ENCODE results near the gene PELI2.
"Not testable (repeated sequence)": the region's sequence is repeated elsewhere in the genome, so short reads cannot be mapped to it uniquely, and the experiment has no call there.

The PELI2 gene

DNA sequence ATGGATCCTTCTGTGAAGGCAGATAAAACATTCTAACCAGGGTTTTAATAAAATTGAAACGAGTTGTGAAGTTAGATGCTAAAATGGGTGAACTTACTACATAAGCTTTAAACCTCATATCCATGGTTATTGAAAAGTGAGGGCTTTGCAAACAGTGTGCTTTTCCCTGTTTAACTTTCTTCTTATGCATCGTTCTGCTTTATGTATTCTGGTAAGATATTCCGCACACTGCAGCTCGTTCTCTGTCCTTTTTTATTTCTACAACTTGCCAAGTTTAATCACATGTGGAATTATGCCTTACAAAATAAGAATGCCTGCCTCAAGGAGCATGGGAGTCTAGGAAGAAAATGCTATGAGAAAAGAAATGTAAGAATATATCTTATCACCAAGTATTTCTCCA, 30.9 kb downstream of the PELI2 start:
- Histone ChIP-seq H3K27me3 (ENCODE audit: control insufficient read depth, insufficient read depth, low read length) (no peaks in the 10 kb centered on the region), H3K9ac (ENCODE audit: low read length) (no peak overlapping the region), H3K4me3 (ENCODE audit: low read length) (no peak overlapping the region), H3K9me3 (ENCODE audit: control insufficient read depth, low read length) (no peaks in the 10 kb centered on the region), H3K36me3 (ENCODE audit: control insufficient read depth, insufficient read depth, low read length) (no peaks in the 10 kb centered on the region), H3K4me1 (ENCODE audit: control insufficient read depth, insufficient read depth, low read length) (peaks cover 14% of the 10 kb centered on the region)

DNA sequence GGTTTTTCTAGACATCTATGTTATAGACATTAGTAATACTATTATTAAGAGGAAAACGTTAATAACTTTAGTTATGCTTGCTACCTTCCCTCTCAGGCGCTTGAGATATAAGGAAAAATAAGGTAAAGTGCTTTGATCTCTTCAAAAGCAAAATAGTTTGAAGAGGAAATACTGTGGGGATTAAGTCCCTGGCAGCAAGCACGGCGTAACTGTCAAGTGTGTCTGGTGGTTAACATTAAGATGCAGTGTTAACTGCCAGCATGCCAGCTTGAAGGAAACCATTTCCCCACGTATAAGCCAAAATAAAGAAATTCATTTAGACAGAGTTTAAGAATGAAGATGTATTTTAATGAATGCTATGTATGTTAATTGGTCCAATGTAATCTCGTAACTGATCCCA, 31.8 kb downstream of the PELI2 start:
- no peak overlapping the region for H3K4me3 ChIP-seq (ENCODE audit: low read length)
- peaks cover 14% of the 10 kb centered on the region for H3K4me1 ChIP-seq (ENCODE audit: control insufficient read depth, insufficient read depth, low read length)
- H3K36me3 ChIP-seq (ENCODE audit: control insufficient read depth, insufficient read depth, low read length), result no peaks in the 10 kb centered on the region
- H3K27me3 ChIP-seq (ENCODE audit: control insufficient read depth, insufficient read depth, low read length), result no peaks in the 10 kb centered on the region
- H3K9me3 ChIP-seq (ENCODE audit: control insufficient read depth, low read length), result no peaks in the 10 kb centered on the region
- no peak overlapping the region for H3K9ac ChIP-seq (ENCODE audit: low read length)

- Histone ChIP-seq H3K4me1 (ENCODE audit: control insufficient read depth, insufficient read depth, low read length) (peaks cover 14% of the 10 kb centered on the region), H3K9ac (ENCODE audit: low read length) (no peak overlapping the region), H3K36me3 (ENCODE audit: control insufficient read depth, insufficient read depth, low read length) (no peaks in the 10 kb centered on the region), H3K9me3 (ENCODE audit: control insufficient read depth, low read length) (no peaks in the 10 kb centered on the region), H3K4me3 (ENCODE audit: low read length) (no peak overlapping the region), H3K27me3 (ENCODE audit: control insufficient read depth, insufficient read depth, low read length) (no peaks in the 10 kb centered on the region)
Observed at GRCh38 chr14:56150645-56151345, 32.6 kb downstream of the PELI2 start.

- H3K9me3 ChIP-seq (ENCODE audit: control insufficient read depth, low read length), result no peaks in the 10 kb centered on the region
- H3K4me3 ChIP-seq (ENCODE audit: low read length), result no peak overlapping the region
- peaks cover 14% of the 10 kb centered on the region for H3K4me1 ChIP-seq (ENCODE audit: control insufficient read depth, insufficient read depth, low read length)
- H3K27me3 ChIP-seq (ENCODE audit: control insufficient read depth, insufficient read depth, low read length), result no peaks in the 10 kb centered on the region
- no peak overlapping the region for H3K9ac ChIP-seq (ENCODE audit: low read length)
- no peaks in the 10 kb centered on the region for H3K36me3 ChIP-seq (ENCODE audit: control insufficient read depth, insufficient read depth, low read length)
Observed at GRCh38 chr14:56152221-56152620, 34.0 kb downstream of the PELI2 start.

DNA sequence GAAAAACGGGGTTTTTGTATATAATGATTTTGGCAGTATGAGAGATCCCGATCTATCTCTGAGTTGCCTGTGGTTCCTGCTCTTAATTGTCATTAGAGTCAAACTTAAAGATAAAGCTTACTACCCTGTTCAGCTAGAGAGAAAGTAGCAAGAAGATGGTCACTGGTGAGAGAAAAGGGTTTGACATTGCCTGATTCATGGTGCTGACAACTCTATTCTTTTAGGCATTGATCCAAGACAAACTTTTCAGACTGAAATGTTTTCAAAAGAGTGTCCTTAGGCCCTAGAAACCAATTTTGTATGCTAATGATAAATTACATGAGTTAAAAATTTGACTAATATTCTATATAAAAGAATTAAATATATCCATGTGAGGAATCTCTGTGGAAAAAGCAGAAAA, 35.1 kb downstream of the PELI2 start:
- H3K9me3 ChIP-seq (ENCODE audit: control insufficient read depth, low read length), result no peaks in the 10 kb centered on the region
- H3K27me3 ChIP-seq (ENCODE audit: control insufficient read depth, insufficient read depth, low read length), result no peaks in the 10 kb centered on the region
- no peak overlapping the region for H3K9ac ChIP-seq (ENCODE audit: low read length)
- no peak overlapping the region for H3K4me3 ChIP-seq (ENCODE audit: low read length)
- peaks cover 5% of the 10 kb centered on the region for H3K4me1 ChIP-seq (ENCODE audit: control insufficient read depth, insufficient read depth, low read length)
- no peaks in the 10 kb centered on the region for H3K36me3 ChIP-seq (ENCODE audit: control insufficient read depth, insufficient read depth, low read length)

GRCh38 chr14:56154321-56154720, 36.1 kb downstream of the PELI2 start:
- Histone ChIP-seq H3K9ac (ENCODE audit: low read length) (no peak overlapping the region), H3K4me3 (ENCODE audit: low read length) (no peak overlapping the region)

GRCh38 chr14:56156096-56156495, 37.9 kb downstream of the PELI2 start:
- Histone ChIP-seq H3K9ac (ENCODE audit: low read length) (no peak overlapping the region), H3K36me3 (ENCODE audit: control insufficient read depth, insufficient read depth, low read length) (no peaks in the 10 kb centered on the region), H3K4me3 (ENCODE audit: low read length) (no peak overlapping the region), H3K9me3 (ENCODE audit: control insufficient read depth, low read length) (no peaks in the 10 kb centered on the region), H3K4me1 (ENCODE audit: control insufficient read depth, insufficient read depth, low read length) (peaks cover 8% of the 10 kb centered on the region), H3K27me3 (ENCODE audit: control insufficient read depth, insufficient read depth, low read length) (no peaks in the 10 kb centered on the region)

More at GRCh38 chr14:56154321-56154720, 36.1 kb downstream of the PELI2 start:
- Histone ChIP-seq H3K4me1 (ENCODE audit: control insufficient read depth, insufficient read depth, low read length) (no peaks in the 10 kb centered on the region), H3K9me3 (ENCODE audit: control insufficient read depth, low read length) (no peaks in the 10 kb centered on the region), H3K27me3 (ENCODE audit: control insufficient read depth, insufficient read depth, low read length) (no peaks in the 10 kb centered on the region), H3K36me3 (ENCODE audit: control insufficient read depth, insufficient read depth, low read length) (no peaks in the 10 kb centered on the region)

DNA sequence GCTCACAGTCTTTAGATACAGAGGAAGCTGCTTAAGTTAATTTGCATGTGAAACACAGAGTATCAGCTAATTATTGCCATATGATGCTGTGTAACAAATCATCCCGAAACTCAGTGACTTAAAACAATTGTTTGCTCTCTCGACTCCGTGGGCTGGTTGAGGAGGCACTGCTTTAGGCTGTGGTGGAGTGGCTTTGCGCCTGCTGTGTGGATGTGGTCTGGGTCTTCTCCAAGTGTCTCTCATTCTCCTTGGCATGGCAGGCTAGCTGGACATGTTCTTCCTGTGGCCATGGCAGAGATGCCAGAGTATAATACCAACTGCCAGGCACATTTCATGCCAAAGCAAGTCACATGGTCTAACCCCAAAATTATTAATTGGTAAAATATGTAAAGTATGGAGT, 40.9 kb downstream of the PELI2 start:
- Histone ChIP-seq H3K36me3 (ENCODE audit: control insufficient read depth, insufficient read depth, low read length) (no peaks in the 10 kb centered on the region), H3K4me1 (ENCODE audit: control insufficient read depth, insufficient read depth, low read length) (peaks cover 8% of the 10 kb centered on the region), H3K27me3 (ENCODE audit: control insufficient read depth, insufficient read depth, low read length) (no peaks in the 10 kb centered on the region), H3K9me3 (ENCODE audit: control insufficient read depth, low read length) (no peaks in the 10 kb centered on the region), H3K9ac (ENCODE audit: low read length) (no peak overlapping the region), H3K4me3 (ENCODE audit: low read length) (no peak overlapping the region)

GRCh38 chr14:56160088-56160487, 41.9 kb downstream of the PELI2 start:
- no peaks in the 10 kb centered on the region for H3K27me3 ChIP-seq (ENCODE audit: control insufficient read depth, insufficient read depth, low read length)
- no peak overlapping the region for H3K9ac ChIP-seq (ENCODE audit: low read length)
- peaks cover 8% of the 10 kb centered on the region for H3K4me1 ChIP-seq (ENCODE audit: control insufficient read depth, insufficient read depth, low read length)
- no peaks in the 10 kb centered on the region for H3K36me3 ChIP-seq (ENCODE audit: control insufficient read depth, insufficient read depth, low read length)
- no peak overlapping the region for H3K4me3 ChIP-seq (ENCODE audit: low read length)
- H3K9me3 ChIP-seq (ENCODE audit: control insufficient read depth, low read length), result no peaks in the 10 kb centered on the region

- H3K9me3 ChIP-seq (ENCODE audit: control insufficient read depth, low read length), result no peaks in the 10 kb centered on the region
- H3K9ac ChIP-seq (ENCODE audit: low read length), result no peak overlapping the region
- H3K4me1 ChIP-seq (ENCODE audit: control insufficient read depth, insufficient read depth, low read length), result peaks cover 8% of the 10 kb centered on the region
- H3K36me3 ChIP-seq (ENCODE audit: control insufficient read depth, insufficient read depth, low read length), result no peaks in the 10 kb centered on the region
- H3K27me3 ChIP-seq (ENCODE audit: control insufficient read depth, insufficient read depth, low read length), result no peaks in the 10 kb centered on the region
- H3K4me3 ChIP-seq (ENCODE audit: low read length), result no peak overlapping the region
Observed at GRCh38 chr14:56161658-56162057, 43.4 kb downstream of the PELI2 start.

GRCh38 chr14:56162476-56162875, 44.3 kb downstream of the PELI2 start:
- Histone ChIP-seq H3K36me3 (ENCODE audit: control insufficient read depth, insufficient read depth, low read length) (no peaks in the 10 kb centered on the region), H3K9me3 (ENCODE audit: control insufficient read depth, low read length) (no peaks in the 10 kb centered on the region), H3K4me3 (ENCODE audit: low read length) (no peak overlapping the region), H3K27me3 (ENCODE audit: control insufficient read depth, insufficient read depth, low read length) (no peaks in the 10 kb centered on the region), H3K9ac (ENCODE audit: low read length) (no peak overlapping the region), H3K4me1 (ENCODE audit: control insufficient read depth, insufficient read depth, low read length) (peaks cover 8% of the 10 kb centered on the region)

DNA sequence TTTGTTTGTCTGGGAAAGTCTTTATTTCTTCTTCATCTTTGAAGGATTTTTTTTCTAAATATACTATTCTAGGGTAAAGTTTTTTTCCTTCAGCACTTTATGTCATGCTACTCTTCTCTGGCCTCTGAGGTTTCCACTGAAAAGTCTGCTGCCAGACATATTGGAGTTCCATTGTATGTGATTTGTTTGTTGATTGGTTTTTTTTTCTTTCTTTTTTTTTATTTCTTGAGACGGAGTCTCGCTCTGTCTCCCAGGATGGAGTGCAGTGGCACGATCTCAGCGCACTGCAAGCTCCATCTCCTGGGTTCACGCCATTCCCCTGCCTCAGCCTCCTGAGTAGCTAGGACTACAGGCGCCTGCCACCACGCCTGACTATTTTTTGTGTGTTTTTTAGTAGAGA, 48.4 kb downstream of the PELI2 start:
- H3K4me1 ChIP-seq (ENCODE audit: control insufficient read depth, insufficient read depth, low read length), result peaks cover 31% of the 10 kb centered on the region
- not testable (repeated sequence) for H3K9ac ChIP-seq (ENCODE audit: low read length); H3K36me3 ChIP-seq (ENCODE audit: control insufficient read depth, insufficient read depth, low read length); H3K9me3 ChIP-seq (ENCODE audit: control insufficient read depth, low read length); H3K4me3 ChIP-seq (ENCODE audit: low read length); H3K27me3 ChIP-seq (ENCODE audit: control insufficient read depth, insufficient read depth, low read length)

Data from mucosa of stomach (tissue), 1 donor.